Fibroblast of skin of abdomen (primary cell): ENCODE results near the gene TMEM108.

Experiments used
- DNase-seq: peaks from one replicate; pipeline ENCODE4 v3.0.0-alpha.2; 2013

The TMEM108 gene

DNA sequence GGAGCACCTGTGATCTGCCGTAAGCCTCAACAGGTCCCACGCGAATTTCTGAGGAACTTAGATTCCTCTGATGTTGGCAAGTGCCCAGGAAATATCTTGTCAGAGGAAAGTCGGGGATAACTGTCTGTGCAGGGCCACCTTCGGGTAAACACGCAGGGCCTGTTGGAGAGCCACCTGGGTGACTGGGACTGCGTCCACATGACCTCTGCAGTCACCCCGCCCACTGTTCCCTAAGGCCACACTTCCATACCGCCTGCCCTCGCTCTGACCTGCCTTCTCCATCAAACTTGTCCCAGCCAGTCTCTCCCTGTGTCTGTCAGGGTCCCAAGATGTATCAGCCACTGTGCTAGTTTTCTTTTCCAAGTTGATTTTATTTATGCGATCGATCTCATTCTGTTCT, 390.4 kb downstream of the TMEM108 start:
- no peak for DNase-seq

DNA sequence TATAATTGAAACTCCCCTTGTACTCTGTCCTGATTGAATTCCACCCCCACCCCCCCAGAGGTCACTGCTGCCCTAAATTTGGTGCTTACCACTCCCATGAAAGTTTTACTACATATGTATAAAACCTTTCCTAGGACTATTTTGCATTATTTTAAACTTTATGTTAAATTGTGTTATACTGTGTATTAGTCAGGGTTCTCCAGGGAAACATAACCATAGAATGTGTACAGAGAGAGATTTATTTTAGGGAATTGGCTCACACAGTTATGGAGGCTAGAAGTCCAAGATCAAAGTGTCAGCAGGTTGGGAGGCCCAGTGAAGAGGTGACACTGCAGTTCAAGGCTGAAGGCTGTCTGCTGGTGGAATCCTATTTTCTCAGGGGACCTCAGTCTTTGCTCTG, 390.9 kb downstream of the TMEM108 start:
- DNase-seq, result no peak

GRCh38 chr3:133439563-133439962, 401.4 kb downstream of the TMEM108 start:
- no peak for DNase-seq

DNA sequence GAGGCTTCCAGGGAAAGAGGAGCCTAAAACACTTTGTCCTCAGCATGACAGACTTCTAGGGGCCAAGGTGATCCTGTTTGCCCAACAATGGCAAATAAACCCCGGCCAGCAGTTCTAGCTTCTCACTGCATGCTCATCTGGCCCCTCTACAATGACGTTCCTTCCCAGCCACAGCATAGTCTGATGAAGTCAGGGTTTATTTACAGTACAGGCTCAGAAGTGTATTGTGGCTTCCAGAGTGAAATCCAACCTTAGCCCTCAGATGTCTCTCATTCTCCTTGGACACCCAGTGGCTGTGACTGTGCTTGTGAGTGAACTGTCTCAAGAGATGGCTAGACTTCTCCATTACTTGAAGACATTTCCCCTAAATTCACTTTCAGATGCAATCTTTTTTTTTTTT, 402.5 kb downstream of the TMEM108 start:
- DNase-seq, result no peak

DNA sequence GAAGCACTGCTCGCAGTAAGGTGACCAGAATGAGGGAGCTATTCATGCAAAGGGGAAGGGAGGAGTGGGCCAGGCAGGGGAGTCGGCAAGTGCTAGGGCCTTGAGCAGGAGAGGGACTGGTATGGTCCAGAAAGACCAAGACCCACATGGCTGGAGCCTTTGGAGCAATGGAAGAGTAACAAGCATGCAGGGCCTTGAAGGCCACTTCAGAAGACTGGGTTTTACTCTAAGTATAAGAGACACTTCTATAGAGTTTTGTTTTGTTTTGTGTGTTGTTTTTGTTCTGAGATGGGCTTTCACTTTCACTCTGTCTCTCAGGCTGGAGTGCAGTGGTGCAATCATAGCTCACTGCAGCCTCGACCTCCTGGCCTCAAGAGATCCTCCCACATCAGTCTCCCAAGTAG, 403.7 kb downstream of the TMEM108 start:
- DNase-seq, result no peak

DNA sequence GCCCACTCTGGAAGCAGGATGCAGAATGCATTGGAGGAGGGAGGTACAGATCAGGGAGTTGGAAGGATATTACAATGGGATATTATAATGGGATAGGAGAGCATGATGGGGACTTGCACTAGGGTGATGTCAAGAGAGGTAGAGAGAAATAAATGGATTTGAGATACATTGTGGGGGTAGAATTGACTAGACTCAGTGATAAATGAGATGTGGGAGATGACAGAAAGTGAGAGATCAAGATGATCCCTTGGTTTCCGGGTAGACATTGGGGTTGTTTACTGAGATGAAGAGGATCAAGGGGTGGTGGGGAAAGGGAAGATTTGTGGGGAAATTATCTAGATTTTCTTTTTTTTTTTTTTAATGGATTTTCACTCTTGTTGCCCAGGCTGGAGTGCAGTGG, 404.3 kb downstream of the TMEM108 start:
- no peak for DNase-seq

GRCh38 chr3:133443649-133444422, 405.6 kb downstream of the TMEM108 start:
- DNase-seq, result peak; percentile 31

- no peak for DNase-seq
These were observed 406.2 kb downstream of the TMEM108 start for GRCh38 chr3:133444423-133444774.

- no peak for DNase-seq
These were observed 406.9 kb downstream of the TMEM108 start for GRCh38 chr3:133445108-133445507.
